CD4-positive, alpha-beta T cell treated with Interleukin-1 beta for 1 hour (primary cell): ENCODE data around the gene ABHD4.
"Not testable (repeated sequence)": the region's sequence is repeated elsewhere in the genome, so short reads cannot be mapped to it uniquely, and the experiment has no call there.

ENCODE experiments used
- DNase-seq, 2 donors: peaks; one replicate each; pipeline ENCODE4 v3.0.0-alpha.2; 2020 to 2022

Gene ABHD4

DNA sequence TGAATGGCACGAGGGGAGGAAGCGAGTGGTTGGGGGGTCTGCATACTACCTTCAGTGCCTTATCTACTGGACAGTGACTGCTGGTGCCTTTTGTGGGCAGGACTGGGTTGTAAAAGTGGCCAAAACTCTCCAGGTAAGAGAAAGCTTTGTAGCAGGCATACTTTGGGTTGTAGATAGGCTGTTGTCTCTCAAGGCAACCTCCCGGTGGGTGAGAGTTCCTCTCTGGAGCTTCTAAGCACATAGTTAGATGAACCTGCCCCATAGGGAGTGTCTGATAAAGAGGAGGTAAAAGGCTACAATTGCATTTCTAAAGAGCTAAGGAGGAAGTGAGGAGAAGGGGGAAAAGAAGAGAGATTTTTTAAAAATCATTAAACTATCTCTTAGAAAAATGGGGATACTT lies 4.9 kb upstream of the ABHD4 start:
- no peak for DNase-seq

DNA sequence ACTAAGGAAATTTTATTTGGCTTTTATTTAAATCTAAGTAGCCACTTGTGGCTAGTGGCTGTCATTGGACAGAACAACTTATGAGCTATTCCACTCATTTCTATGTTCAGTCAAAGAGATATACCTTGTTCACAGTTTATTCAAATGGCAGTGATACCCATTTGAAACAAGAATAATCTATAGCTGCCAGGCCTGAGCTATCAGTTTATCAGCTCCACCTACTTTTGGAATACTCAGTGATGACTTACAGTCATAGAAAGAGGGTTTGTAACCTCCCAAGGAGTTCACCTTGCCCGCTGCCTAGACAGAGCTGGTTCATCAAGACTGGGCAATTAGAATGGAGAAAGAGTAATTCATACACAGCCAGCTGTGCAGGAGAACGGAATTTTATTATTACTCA lies 4.5 kb upstream of the ABHD4 start:
- DNase-seq: no peak

- DNase-seq: no peak
Observed at GRCh38 chr14:22594156-22594716, 3.9 kb upstream of the ABHD4 start.

- no peak for DNase-seq
Observed at GRCh38 chr14:22596354-22596879, 1.7 kb upstream of the ABHD4 start.

GRCh38 chr14:22597265-22597664 lies 835 bp upstream of the ABHD4 start:
- DNase-seq: no peak

DNA sequence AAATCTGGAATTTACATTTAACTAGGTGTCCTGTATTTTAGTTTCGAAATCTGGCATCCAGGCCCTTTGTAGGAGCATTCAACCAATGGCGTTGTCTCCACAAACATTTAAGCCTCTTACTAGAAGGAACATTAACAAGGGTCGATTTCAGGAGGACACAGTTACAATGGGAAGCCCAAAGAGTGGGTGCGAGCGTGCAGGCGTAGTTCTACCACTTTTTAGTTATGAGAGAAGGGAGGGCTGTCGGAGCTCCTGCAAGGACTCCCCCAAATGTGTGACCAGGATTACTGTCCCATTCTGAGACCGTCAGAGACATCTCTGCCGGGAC lies 365 bp upstream of the ABHD4 start:
- no peak for DNase-seq

DNA sequence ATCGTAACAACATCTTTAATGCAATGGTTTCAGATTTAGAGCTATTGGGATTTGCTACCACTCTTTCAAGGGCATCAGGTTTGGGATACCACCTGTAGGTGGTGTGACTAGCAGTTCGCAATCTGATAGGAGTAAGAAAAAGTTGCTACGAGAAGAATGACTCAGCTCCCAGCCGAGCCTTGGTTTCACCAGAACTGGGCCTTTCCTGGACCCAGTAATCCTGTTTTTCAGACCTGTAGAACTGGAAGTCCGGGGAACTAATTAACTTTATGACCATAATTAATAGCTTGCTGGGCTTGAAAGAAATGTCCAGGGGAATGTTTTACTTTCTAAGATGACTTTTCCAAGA lies 770 bp downstream of the ABHD4 start:
- peak in 1 of 2 donors; percentile 31 for DNase-seq

DNA sequence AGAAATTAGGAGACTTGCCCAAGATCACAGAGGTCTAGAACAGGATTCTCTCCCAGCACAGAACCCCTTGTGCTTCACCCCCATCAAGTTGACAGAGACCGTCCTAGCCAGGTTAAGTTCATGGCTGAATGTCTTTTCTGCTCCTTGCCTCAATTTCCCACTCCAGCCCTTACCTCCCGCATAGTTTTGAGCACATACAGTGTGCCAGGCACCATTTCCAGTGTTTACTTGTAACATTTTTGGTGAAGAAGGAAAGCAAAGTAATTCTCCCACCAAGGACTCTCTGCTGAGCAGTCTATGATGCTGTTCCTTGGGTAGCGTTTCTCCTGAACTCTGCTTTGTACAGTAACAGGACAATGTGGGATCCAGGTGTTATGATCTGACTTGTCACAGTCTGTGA lies 1.2 kb downstream of the ABHD4 start:
- no peak for DNase-seq

GRCh38 chr14:22600027-22600426 lies 1.9 kb downstream of the ABHD4 start:
- DNase-seq: no peak

DNA sequence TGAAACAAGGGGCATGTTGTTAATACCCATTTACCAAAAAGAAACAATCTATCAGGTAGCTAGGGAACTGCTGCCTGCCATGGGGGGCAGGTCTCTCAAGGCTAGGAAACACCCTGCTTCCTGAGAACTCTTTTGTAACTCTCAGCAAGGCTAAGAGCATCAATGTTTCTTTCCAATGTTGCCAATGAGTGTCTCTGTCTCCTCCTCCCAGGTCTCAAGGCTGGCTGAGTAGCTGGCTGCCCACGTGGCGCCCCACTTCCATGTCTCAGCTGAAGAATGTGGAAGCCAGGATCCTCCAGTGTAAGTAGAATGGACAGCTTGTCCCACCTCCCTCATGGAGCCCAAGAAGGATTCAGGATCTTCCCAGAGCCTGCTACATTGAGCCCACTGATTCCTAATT lies 3.4 kb downstream of the ABHD4 start:
- no peak for DNase-seq

DNA sequence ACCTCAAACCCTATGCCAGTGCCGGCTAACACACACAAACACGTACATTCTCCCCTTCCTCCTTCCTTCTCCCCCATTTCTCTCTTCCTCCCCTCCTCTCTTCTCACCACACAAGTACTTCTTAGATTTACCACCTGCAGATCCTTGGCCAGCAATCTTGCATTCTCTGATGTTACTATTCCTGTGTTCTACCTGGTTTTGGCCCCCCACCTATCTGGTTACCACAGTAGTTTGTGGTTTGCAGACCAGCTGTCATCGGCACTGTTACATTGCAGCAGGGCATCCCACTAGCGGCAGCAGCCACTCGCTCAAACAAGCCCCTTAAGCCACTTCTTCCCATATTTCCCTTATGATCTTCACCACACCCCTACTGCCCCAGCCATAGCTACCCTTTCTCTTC lies 3.9 kb downstream of the ABHD4 start:
- DNase-seq: no peak

GRCh38 chr14:22602862-22603261 lies 4.8 kb downstream of the ABHD4 start:
- DNase-seq: no peak

GRCh38 chr14:22606380-22606779 lies 8.3 kb downstream of the ABHD4 start:
- DNase-seq: no peak

GRCh38 chr14:22607291-22607690 lies 9.2 kb downstream of the ABHD4 start:
- no peak for DNase-seq

DNA sequence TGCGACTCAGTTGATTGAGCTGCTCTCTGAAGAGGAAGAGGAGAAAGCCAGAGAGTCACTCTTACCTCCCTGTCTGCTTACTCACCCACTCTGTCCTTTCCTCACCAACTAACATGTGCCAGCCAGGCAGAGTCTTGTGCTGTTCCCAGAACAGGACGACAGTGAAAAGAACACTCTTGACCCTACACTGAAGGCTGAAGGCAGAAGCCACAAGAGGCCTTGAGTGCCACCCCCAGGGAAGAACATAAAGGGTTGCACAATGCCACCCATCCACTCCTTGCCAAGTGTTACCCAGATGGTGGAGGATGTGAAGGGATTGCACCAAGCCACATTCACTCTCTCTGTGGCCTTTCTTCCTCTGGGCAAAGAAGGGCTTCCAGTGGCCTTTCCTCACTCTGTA lies 12.8 kb downstream of the ABHD4 start:
- DNase-seq: no peak

DNA sequence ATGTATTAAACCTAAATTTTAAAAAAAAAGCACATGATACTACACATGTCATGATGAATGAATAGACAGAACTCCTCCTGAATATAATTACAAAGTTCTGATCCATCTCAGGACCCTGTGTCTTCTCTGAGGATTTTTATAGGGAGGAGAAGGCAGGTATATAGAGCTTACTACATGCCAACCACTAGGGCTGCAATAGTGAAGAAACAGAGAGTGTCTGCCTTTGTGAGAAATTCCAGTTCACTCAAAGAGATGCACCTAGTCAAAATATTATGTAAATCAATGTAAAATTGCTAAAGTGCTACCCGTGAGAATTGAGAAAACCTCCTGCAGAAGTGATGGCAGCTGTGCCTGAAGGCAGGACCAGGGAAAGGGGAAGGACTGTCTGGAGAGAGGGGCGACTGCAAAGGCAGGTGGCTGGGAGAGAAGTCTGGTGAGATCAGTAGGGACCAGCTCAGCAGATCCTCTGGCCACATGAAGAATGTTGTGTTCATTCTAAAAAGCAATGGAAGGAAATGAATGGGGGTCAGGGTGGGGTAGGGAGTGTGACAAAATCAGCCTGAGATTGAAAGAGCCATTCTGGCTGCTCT lies 15.1 kb downstream of the ABHD4 start:
- no peak for DNase-seq

DNA sequence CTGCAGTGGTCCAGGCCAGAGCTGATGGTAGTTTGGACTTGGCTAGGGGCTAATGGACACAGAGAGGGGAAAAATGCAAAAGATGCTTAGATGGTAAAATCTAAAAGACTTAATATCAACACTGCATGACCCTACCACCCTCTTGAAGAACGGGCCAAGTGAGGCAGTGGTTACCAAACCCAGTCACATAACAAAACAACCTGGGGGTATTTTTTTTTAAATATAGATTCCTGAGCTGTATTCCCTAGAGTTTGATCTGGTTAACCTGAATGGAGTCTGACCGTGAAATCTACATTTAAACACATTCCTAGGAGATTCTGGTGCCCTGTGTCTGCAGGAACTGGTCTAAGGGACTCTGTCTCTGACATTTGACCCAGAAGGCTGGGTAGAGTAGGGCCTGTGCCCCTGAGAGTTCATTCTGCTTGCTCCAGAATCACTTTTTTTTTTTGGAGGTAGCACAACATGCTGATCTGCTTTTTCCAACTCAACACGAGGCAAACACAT lies 15.7 kb downstream of the ABHD4 start:
- DNase-seq: no peak

GRCh38 chr14:22614240-22614799 lies 16.2 kb downstream of the ABHD4 start:
- DNase-seq: no peak

- not testable (repeated sequence) for DNase-seq
Observed at GRCh38 chr14:22615765-22616164, 17.7 kb downstream of the ABHD4 start.

GRCh38 chr14:22622255-22622654 lies 24.2 kb downstream of the ABHD4 start:
- DNase-seq: no peak

DNA sequence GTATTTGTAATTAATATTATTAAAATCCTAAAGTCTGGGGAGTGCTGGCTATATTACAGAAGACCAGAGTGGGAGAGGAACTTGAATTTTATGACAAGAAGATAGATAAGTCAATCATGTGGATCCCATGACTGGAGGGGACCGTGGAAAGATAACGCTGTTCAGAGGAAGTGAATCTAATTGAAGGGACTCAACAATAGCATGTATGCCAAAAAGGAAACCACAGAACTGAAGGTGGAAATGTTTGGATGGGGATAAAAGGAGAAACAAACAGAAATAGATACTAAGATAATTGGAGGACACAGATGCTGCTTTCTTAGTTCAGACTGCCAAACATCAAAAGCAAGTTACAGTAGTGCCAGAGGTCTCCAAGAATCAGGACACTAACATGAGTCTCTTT lies 24.9 kb downstream of the ABHD4 start:
- DNase-seq: no peak

DNA sequence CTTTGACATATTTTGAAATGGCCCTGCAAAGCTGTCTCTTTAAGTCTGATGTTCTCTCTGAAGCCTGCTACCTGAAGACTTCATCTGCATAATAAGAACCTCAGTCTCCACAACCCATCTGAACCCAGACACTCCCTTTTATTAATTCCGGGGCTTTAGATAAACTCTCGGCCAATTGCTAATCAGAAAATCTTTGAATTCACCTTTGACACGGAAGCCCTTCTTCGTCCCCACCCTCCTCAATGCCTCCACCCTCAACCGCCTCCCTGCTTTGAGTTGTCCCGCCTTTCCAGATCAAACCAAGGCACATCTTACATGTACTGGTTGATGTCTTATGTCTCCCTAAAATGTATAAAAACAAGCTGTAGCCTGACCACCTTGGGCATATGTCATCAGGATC lies 28.5 kb downstream of the ABHD4 start:
- DNase-seq: no peak

DNA sequence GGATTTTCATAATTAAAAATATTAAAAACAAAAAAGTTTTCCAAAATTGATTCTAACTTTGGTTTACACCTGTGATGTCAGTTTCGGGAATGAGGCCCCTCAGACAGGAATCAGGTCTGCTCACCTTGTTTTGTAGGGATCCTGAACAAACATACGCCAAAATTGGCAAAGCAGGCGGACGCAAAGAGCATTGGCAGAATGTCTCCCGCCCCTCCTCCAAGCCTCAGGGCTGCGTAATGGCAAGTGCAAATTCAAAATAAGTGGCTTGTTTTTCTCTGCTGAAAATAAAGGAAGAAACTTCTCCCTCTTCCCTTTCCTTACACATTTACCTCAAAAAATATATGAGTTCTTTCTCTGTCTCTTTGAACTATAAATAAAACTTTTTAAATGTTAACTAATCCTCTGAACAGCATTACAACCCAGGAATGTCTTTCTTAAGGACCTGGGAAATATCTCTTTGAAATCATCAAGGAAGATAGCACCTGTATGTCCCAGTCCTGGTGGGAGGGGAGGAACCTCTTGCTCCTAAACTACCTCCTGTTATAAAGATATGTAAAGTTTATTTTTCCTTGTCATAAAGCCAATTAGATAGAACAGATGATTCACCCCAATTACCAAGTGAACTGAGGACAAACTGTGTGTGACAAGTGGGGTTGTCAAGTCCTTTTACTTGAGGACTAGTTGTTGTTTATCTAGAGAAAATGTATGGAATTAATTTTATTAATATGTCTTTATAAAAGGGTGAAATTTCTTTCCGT lies 29.6 kb downstream of the ABHD4 start:
- no peak for DNase-seq

DNA sequence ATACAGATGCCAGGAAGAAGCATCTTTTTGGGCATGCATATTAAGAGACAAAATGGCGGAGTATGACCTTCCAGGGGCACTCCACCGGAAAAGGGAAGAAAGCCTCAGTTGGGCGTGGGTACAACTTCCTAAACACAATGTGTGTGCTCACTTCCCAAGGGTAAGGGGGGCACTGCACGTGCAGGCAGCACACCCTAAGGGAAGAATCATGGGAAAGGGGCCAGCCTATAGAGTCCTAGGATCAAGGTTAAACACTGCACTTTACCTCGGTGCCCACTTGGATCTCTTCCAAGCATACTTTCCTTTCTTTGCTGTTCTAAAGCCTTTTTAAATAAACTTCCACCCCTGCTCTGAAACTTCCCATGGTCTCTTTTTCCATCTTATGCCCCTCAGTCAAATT lies 31.3 kb downstream of the ABHD4 start:
- DNase-seq: no peak
